H9 (cell line): Measurements from ENCODE around the gene SHTN1. TPM values are rescaled to one million over a fixed set of nuclear protein-coding genes. Genes with fewer than 3 reads are reported as not detected.

Experiments
- DNase-seq: peaks from one replicate; pipeline ENCODE4 v3.0.0-alpha.2; 2017
- H2AFZ ChIP-seq: one replicate; pipeline ENCODE4 v1.6.1; 2013; ENCODE audit warnings: mild to moderate bottlenecking, low read length, control low read depth, moderate library complexity
- H2AK5ac ChIP-seq: 2 replicates; pipeline ENCODE4 v1.6.1; 2013; ENCODE audit warnings: low read length, control low read depth, mixed read lengths; ENCODE audit not compliant: insufficient read length
- H2BK120ac ChIP-seq: one replicate; pipeline ENCODE4 v1.6.1; 2013; ENCODE audit warnings: low read depth, mild to moderate bottlenecking, low read length, control low read depth, inconsistent platforms; ENCODE audit not compliant: poor library complexity, severe bottlenecking
- H2BK12ac ChIP-seq: 2 replicates; pipeline ENCODE4 v1.6.1; 2013; ENCODE audit warnings: low read length, control low read depth, mixed read lengths, low read depth; ENCODE audit not compliant: insufficient read length
- H2BK15ac ChIP-seq: 2 replicates; pipeline ENCODE4 v1.6.1; 2013; ENCODE audit warnings: low read depth, low read length, control low read depth
- H2BK20ac ChIP-seq: one replicate; pipeline ENCODE4 v1.6.1; 2013; ENCODE audit warnings: low read depth, mild to moderate bottlenecking, low read length, control low read depth, inconsistent platforms; ENCODE audit not compliant: poor library complexity, severe bottlenecking
- H2BK5ac ChIP-seq: 2 replicates; pipeline ENCODE4 v1.6.1; 2013; ENCODE audit warnings: low read length, control low read depth, mixed read lengths; ENCODE audit not compliant: insufficient read length
- H3K14ac ChIP-seq: 2 replicates; pipeline ENCODE4 v1.6.1; 2013; ENCODE audit warnings: low read length, control low read depth; ENCODE audit not compliant: insufficient read depth
- H3K18ac ChIP-seq: 2 replicates; pipeline ENCODE4 v1.6.1; 2013; ENCODE audit warnings: low read depth, mild to moderate bottlenecking, mixed read lengths, low read length, control low read depth; ENCODE audit not compliant: insufficient read length
- H3K23ac ChIP-seq: 2 replicates; pipeline ENCODE4 v1.6.1; 2013; ENCODE audit warnings: low read length, control low read depth, mixed read lengths, low read depth; ENCODE audit not compliant: insufficient read length
- H3K23me2 ChIP-seq: 2 replicates; pipeline ENCODE4 v1.6.1; 2013; ENCODE audit warnings: low read depth, mild to moderate bottlenecking, mixed read lengths, low read length, control low read depth; ENCODE audit not compliant: insufficient read length, poor library complexity, severe bottlenecking
- H3K27ac ChIP-seq: 2 replicates; pipeline ENCODE4 v1.5.1; 2013; ENCODE audit warnings: low read length, control low read depth, mixed read lengths, low read depth; ENCODE audit not compliant: insufficient read length
- H3K27me3 ChIP-seq: 2 replicates; pipeline ENCODE4 v1.6.1; 2013; ENCODE audit warnings: low read length, control low read depth, inconsistent platforms; ENCODE audit not compliant: insufficient read depth
- H3K4ac ChIP-seq: 2 replicates; pipeline ENCODE4 v1.6.1; 2013; ENCODE audit warnings: low read depth, mild to moderate bottlenecking, control low read depth, inconsistent platforms, low read length, moderate library complexity
- H3K4me1 ChIP-seq: 2 replicates; pipeline ENCODE4 v1.6.1; 2013; ENCODE audit warnings: low read length, control low read depth, inconsistent platforms; ENCODE audit not compliant: insufficient read depth
- H3K4me2 ChIP-seq: 2 replicates; pipeline ENCODE4 v1.6.1; 2013; ENCODE audit warnings: low read length, control low read depth, mixed read lengths; ENCODE audit not compliant: insufficient read length, insufficient read depth
- H3K56ac ChIP-seq: 2 replicates; pipeline ENCODE4 v1.6.1; 2013; ENCODE audit warnings: low read depth, mild to moderate bottlenecking, mixed read lengths, low read length, control low read depth; ENCODE audit not compliant: insufficient read length
- H3K79me1 ChIP-seq: 2 replicates; pipeline ENCODE4 v1.6.1; 2013; ENCODE audit warnings: low read depth, mild to moderate bottlenecking, moderate library complexity, low read length, control low read depth, inconsistent platforms; ENCODE audit not compliant: insufficient read depth, poor library complexity, severe bottlenecking
- H3K79me2 ChIP-seq: 2 replicates; pipeline ENCODE4 v1.6.1; 2013; ENCODE audit warnings: low read length, control low read depth, inconsistent platforms; ENCODE audit not compliant: insufficient read depth
- H3K9ac ChIP-seq: 2 replicates; pipeline ENCODE4 v1.6.1; 2013; ENCODE audit warnings: low read length, control low read depth, mixed read lengths; ENCODE audit not compliant: insufficient read length; ENCODE audit errors: extremely low read depth
- H3K9me3 ChIP-seq: one replicate; pipeline ENCODE4 v1.6.1; 2013; ENCODE audit warnings: low read depth, low read length, inconsistent platforms; ENCODE audit not compliant: control insufficient read depth
- H3T11ph ChIP-seq: one replicate; pipeline ENCODE4 v1.6.1; 2013; ENCODE audit warnings: mild to moderate bottlenecking, low read length, control low read depth, inconsistent platforms
- H4K20me1 ChIP-seq: one replicate; pipeline ENCODE4 v1.6.1; 2013; ENCODE audit not compliant: control insufficient read depth, insufficient read length, insufficient read depth
- H4K5ac ChIP-seq: 2 replicates; pipeline ENCODE4 v1.6.1; 2013; ENCODE audit warnings: low read depth, mild to moderate bottlenecking, mixed read lengths, low read length, control low read depth; ENCODE audit not compliant: insufficient read length
- H4K8ac ChIP-seq: replicated peaks from 2 replicates; pipeline ENCODE4 v1.6.1; 2013; ENCODE audit warnings: low read length, control low read depth, mixed read lengths, low read depth; ENCODE audit not compliant: insufficient read length
- H4K91ac ChIP-seq: 2 replicates; pipeline ENCODE4 v1.6.1; 2013; ENCODE audit warnings: low read depth, mild to moderate bottlenecking, moderate library complexity, mixed read lengths, low read length, control low read depth; ENCODE audit not compliant: insufficient read length
- H3K27ac Mint-ChIP-seq, 3 experiments: 2 replicates in 2 of 3; 3 replicates in 1 of 3; pipeline ENCODE4 v1.8.0; 2020 to 2021; ENCODE audit warnings: mixed read lengths in 3 of 3, mild to moderate bottlenecking in 1 of 3, moderate library complexity in 1 of 3
- H3K27me3 Mint-ChIP-seq: 2 replicates; pipeline ENCODE4 v1.8.0; 2021; ENCODE audit warnings: low read depth, mild to moderate bottlenecking, moderate library complexity, mixed read lengths
- H3K36me3 Mint-ChIP-seq, 3 experiments: 2 replicates in 2 of 3; 3 replicates in 1 of 3; pipeline ENCODE4 v1.8.0; 2020 to 2021; ENCODE audit warnings: low read depth in 3 of 3, mixed read lengths in 3 of 3; ENCODE audit not compliant: insufficient read depth in 1 of 3
- H3K4me1 Mint-ChIP-seq, 2 experiments: 2 replicates each; pipeline ENCODE4 v1.8.0; 2020; ENCODE audit warnings: mixed read lengths in 2 of 2
- H3K4me3 Mint-ChIP-seq, 2 experiments: 2 replicates in 1 of 2; 3 replicates in 1 of 2; pipeline ENCODE4 v1.8.0; 2020 to 2021; ENCODE audit warnings: mild to moderate bottlenecking in 2 of 2, mixed read lengths in 2 of 2, moderate library complexity in 1 of 2
- H3K9me3 Mint-ChIP-seq, 2 experiments: 2 replicates in 1 of 2; 3 replicates in 1 of 2; pipeline ENCODE4 v1.8.0; 2020; ENCODE audit warnings: mild to moderate bottlenecking in 2 of 2, mixed read lengths in 2 of 2, moderate library complexity in 1 of 2
- WGBS: extraction: QIAGEN DNeasy Blood & Tissue Kit; methylation state at CpG from one replicate; pipeline ENCODE4 v1.1.7; 2013; ENCODE audit warnings: missing lambda C conversion rate, low lambda C conversion rate, mixed read lengths; ENCODE audit not compliant: insufficient read length; ENCODE audit errors: extremely low coverage; 5-methylcytosine and 5-hydroxymethylcytosine counted together
- total RNA-seq: library from RNA; stranded (reverse); gene quantifications from 2 replicates; pipeline ENCODE4 v1.2.1, GENCODE V29; 2021
- TF ChIP-seq, protein P1 (sequence below): fragments of 200-600 bp; sonication (generic); conservative IDR thresholded peaks from 3 replicates; pipeline ENCODE4 v1.8.0; 2021; ENCODE audit warnings: antibody characterized with exemption, mild to moderate bottlenecking

The SHTN1 gene
- total RNA-seq, 1 experiment from 2014 or later: 22.1 TPM

DNA sequence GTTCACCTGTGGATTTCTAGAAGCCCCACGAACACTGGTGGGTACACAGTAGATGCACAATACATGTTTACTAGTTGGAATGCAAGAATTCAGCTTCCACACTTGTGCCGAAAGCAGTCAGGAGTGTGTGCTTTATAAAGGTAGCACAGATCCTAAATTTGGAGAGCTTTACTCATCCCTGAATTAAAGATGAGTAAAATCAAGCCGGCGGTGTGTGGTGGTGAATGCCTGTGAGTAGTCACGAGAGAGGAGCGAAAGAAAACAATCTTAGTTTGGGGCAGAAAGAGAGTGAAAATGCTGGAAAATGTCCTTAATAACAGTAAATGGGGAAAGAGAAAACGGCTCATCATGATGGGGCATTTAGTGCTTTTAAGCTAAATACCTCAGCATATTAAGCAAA, 169.3 kb downstream of the SHTN1 start:
- Histone ChIP-seq H4K20me1 (peaks cover 3% of the 10 kb centered on the region), H4K5ac (no peak overlapping the region), H3K23ac (no peak overlapping the region), H2AFZ (no peak overlapping the region), H3K56ac (no peak overlapping the region), H4K8ac (no peak overlapping the region), H3K9ac (no peak overlapping the region), H3K27ac (no peak overlapping the region), H2BK15ac (no peak overlapping the region), H4K91ac (no peak overlapping the region), H2BK5ac (no peak overlapping the region), H3K79me1 (no peaks in the 10 kb centered on the region), H2AK5ac (no peak overlapping the region), H3K14ac (no peak overlapping the region), H3T11ph (no peak overlapping the region), H3K4ac (no peak overlapping the region), H2BK12ac (no peak overlapping the region), H3K9me3 (no peaks in the 10 kb centered on the region), H3K23me2 (no peaks in the 10 kb centered on the region), H3K18ac (no peak overlapping the region), H3K79me2 (no peaks in the 10 kb centered on the region), H3K27me3 (no peaks in the 10 kb centered on the region), H3K4me1 (peaks cover 12% of the 10 kb centered on the region; the same call in 1 of the 2 replicates), H2BK20ac (no peak overlapping the region), H2BK120ac (no peak overlapping the region), H3K4me2 (no peak overlapping the region)
- WGBS: no CpG with 5 or more reads among the region's 7 CpGs
- no peaks in the 10 kb centered on the region for H3K9me3 Mint-ChIP-seq
- peaks cover 0 to 9% (median 0%) of the 10 kb centered on the region in 3 experiments; a peak in 2 of 7 replicates for H3K36me3 Mint-ChIP-seq
- TF ChIP-seq, protein P1, sequence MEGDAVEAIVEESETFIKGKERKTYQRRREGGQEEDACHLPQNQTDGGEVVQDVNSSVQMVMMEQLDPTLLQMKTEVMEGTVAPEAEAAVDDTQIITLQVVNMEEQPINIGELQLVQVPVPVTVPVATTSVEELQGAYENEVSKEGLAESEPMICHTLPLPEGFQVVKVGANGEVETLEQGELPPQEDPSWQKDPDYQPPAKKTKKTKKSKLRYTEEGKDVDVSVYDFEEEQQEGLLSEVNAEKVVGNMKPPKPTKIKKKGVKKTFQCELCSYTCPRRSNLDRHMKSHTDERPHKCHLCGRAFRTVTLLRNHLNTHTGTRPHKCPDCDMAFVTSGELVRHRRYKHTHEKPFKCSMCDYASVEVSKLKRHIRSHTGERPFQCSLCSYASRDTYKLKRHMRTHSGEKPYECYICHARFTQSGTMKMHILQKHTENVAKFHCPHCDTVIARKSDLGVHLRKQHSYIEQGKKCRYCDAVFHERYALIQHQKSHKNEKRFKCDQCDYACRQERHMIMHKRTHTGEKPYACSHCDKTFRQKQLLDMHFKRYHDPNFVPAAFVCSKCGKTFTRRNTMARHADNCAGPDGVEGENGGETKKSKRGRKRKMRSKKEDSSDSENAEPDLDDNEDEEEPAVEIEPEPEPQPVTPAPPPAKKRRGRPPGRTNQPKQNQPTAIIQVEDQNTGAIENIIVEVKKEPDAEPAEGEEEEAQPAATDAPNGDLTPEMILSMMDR: no peak
- peak overlapping the region; percentile 7 to 59 (median 24); a peak in 5 of 7 replicates for H3K27ac Mint-ChIP-seq
- no peak for DNase-seq
- H3K27me3 Mint-ChIP-seq: peaks cover 6% of the 10 kb centered on the region
- peak overlapping the region in 1 of 2 experiments; percentile 18; a peak in 3 of 5 replicates for H3K4me3 Mint-ChIP-seq
- H3K4me1 Mint-ChIP-seq: peaks cover 68% of the 10 kb centered on the region in 2 experiments
